OCI-LY3 (cell line): ENCODE measurements around the gene GNB5.
A peak's percentile ranks its signal among the peaks of the same experiment; 100 is the strongest.

Source experiments
- H2AFZ ChIP-seq: fragments of 200-600, 300-600 bp; shearing (Covaris generic); 2 replicates; pipeline ENCODE4 v1.6.0; 2014; ENCODE audit warnings: antibody characterized with exemption, low read depth, low read length
- H3K27ac ChIP-seq: fragments of 200-600, 300-600 bp; sonication (generic); 2 replicates; pipeline ENCODE4 v1.5.1; 2014; ENCODE audit warnings: mild to moderate bottlenecking, low read length, moderate library complexity, mixed read lengths
- H3K27me3 ChIP-seq: fragments of 200-600, 300-600 bp; sonication (generic); 2 replicates; pipeline ENCODE4 v1.6.1; 2014; ENCODE audit warnings: low read depth, low read length, mixed read lengths
- H3K36me3 ChIP-seq: fragments of 200-600, 300-600 bp; sonication (generic); replicated peaks from 2 replicates; pipeline ENCODE3; 2014; ENCODE audit warnings: low read depth, low read length, mixed read lengths
- H3K4me1 ChIP-seq: fragments of 300-600, 200-600 bp; sonication (generic); 2 replicates; pipeline ENCODE4 v1.6.1; 2014; ENCODE audit warnings: low read length, mixed read lengths
- H3K4me2 ChIP-seq: fragments of 200-600, 300-600 bp; sonication (generic); 2 replicates; pipeline ENCODE4 v1.6.1; 2014; ENCODE audit warnings: low read length, mixed read lengths
- H3K4me3 ChIP-seq: fragments of 300-600, 200-600 bp; sonication (generic); 2 replicates; pipeline ENCODE4 v1.5.1; 2014; ENCODE audit warnings: antibody characterized with exemption, mild to moderate bottlenecking, low read length, moderate library complexity
- H3K79me2 ChIP-seq: fragments of 300-600, 200-600 bp; shearing (Covaris generic); 2 replicates; pipeline ENCODE4 v1.6.1; 2014; ENCODE audit warnings: mild to moderate bottlenecking, low read length, mixed read lengths
- H3K9ac ChIP-seq: fragments of 300-600, 200-600 bp; shearing (Covaris generic); 2 replicates; pipeline ENCODE4 v1.6.0; 2014; ENCODE audit warnings: mild to moderate bottlenecking, low read length, moderate library complexity
- H3K9me3 ChIP-seq: fragments of 200-600, 300-600 bp; shearing (Covaris generic); 2 replicates; pipeline ENCODE4 v1.6.1; 2014; ENCODE audit warnings: low read length, mixed read lengths; ENCODE audit not compliant: insufficient read depth
- H4K20me1 ChIP-seq: fragments of 200-600, 300-600 bp; sonication (generic); 2 replicates; pipeline ENCODE4 v1.6.1; 2016; ENCODE audit warnings: low read length, mixed read lengths; ENCODE audit not compliant: insufficient read depth
- EZH2phosphoT487 ChIP-seq: fragments of 200-600 bp; shearing (Covaris generic); IDR thresholded peaks from 2 replicates; pipeline ENCODE4 v1.6.1; 2018; ENCODE audit warnings: antibody characterized with exemption, mixed run types, low read depth
- TF ChIP-seq, protein P1 (sequence below): fragments of 200-600, 300-600 bp; sonication (generic); IDR thresholded peaks from 2 replicates; pipeline ENCODE4 v1.5.1; 2014; ENCODE audit warnings: antibody characterized with exemption, low read length, low read depth

The GNB5 gene

GRCh38 chr15:52221730-52222129 is 30.5 kb upstream of the GNB5 start:
- peak overlapping the region; percentile 47 for H2AFZ ChIP-seq
- H4K20me1 ChIP-seq, result no peaks in the 10 kb centered on the region
- peak overlapping the region; percentile 87 for H3K9ac ChIP-seq
- no peaks in the 10 kb centered on the region for H3K79me2 ChIP-seq
- peak overlapping the region; percentile 95 for H3K4me2 ChIP-seq
- no peaks in the 10 kb centered on the region for H3K27me3 ChIP-seq
- TF ChIP-seq, protein P1, sequence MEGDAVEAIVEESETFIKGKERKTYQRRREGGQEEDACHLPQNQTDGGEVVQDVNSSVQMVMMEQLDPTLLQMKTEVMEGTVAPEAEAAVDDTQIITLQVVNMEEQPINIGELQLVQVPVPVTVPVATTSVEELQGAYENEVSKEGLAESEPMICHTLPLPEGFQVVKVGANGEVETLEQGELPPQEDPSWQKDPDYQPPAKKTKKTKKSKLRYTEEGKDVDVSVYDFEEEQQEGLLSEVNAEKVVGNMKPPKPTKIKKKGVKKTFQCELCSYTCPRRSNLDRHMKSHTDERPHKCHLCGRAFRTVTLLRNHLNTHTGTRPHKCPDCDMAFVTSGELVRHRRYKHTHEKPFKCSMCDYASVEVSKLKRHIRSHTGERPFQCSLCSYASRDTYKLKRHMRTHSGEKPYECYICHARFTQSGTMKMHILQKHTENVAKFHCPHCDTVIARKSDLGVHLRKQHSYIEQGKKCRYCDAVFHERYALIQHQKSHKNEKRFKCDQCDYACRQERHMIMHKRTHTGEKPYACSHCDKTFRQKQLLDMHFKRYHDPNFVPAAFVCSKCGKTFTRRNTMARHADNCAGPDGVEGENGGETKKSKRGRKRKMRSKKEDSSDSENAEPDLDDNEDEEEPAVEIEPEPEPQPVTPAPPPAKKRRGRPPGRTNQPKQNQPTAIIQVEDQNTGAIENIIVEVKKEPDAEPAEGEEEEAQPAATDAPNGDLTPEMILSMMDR, result no peak
- TF ChIP-seq EZH2phosphoT487, result no peak
- H3K27ac ChIP-seq, result peak overlapping the region; percentile 94
- peaks cover 86% of the 10 kb centered on the region for H3K4me1 ChIP-seq
- no peaks in the 10 kb centered on the region for H3K9me3 ChIP-seq
- no peaks in the 10 kb centered on the region for H3K36me3 ChIP-seq
- peak overlapping the region; percentile 74 for H3K4me3 ChIP-seq

DNA sequence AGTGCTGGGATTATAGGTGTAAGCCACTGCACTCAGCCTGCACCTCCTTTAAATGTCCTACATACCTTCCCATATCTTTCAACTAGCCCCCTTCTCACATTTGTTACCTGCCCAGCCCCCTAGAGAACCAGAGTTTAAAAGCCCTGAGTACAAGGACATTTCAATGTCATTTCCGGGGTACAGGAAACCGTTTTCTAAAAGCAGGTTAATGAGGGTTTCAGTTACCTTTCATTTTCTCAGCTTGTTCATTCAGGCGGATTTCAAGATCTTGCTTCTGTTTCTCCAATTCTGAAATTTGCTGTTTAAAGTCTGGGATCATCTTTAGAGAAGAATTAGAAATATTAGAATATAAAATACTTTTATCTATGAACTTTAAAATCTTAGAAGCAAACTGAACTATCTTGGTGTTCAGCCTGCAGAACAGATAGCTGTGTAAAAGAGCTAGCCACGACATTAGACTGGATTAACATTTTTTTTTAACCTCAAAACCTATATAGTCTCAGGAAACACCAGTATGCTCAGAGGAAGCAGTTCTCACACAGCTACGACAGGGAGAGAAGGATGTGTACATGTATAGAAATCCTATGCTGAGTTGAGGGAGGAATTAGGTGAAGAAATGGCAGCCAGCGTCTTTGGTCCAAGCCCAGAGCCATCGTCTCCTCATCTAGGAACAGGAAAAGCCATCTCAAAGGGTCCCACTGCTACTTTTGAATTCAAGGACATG is 29.9 kb upstream of the GNB5 start:
- Histone ChIP-seq H4K20me1 (no peaks in the 10 kb centered on the region), H3K27me3 (no peaks in the 10 kb centered on the region), H3K36me3 (no peaks in the 10 kb centered on the region), H3K4me2 (peak overlapping the region; percentile 95), H3K9ac (peak overlapping the region; percentile 87), H2AFZ (peak overlapping the region; percentile 47), H3K4me3 (peak overlapping the region; percentile 74), H3K4me1 (peaks cover 82% of the 10 kb centered on the region), H3K79me2 (no peaks in the 10 kb centered on the region), H3K9me3 (no peaks in the 10 kb centered on the region), H3K27ac (peak overlapping the region; percentile 94)
- TF ChIP-seq, protein P1, result no peak
- TF ChIP-seq EZH2phosphoT487, result no peak

- no peaks in the 10 kb centered on the region for H3K79me2 ChIP-seq
- H2AFZ ChIP-seq, result no peak overlapping the region
- H3K27me3 ChIP-seq, result no peaks in the 10 kb centered on the region
- no peaks in the 10 kb centered on the region for H4K20me1 ChIP-seq
- H3K36me3 ChIP-seq, result no peaks in the 10 kb centered on the region
- H3K4me2 ChIP-seq, result peak overlapping the region; percentile 95; the same call in 1 of the 2 replicates
- H3K9ac ChIP-seq, result no peak overlapping the region
- H3K4me3 ChIP-seq, result no peak overlapping the region
- no peak overlapping the region for H3K27ac ChIP-seq
- TF ChIP-seq EZH2phosphoT487, result no peak
- peaks cover 73% of the 10 kb centered on the region for H3K4me1 ChIP-seq
- no peaks in the 10 kb centered on the region for H3K9me3 ChIP-seq
These were observed 29.1 kb upstream of the GNB5 start for GRCh38 chr15:52220251-52220650.

- no peak overlapping the region for H3K27ac ChIP-seq
- no peak overlapping the region for H3K4me2 ChIP-seq
- H3K9me3 ChIP-seq, result no peaks in the 10 kb centered on the region
- no peak overlapping the region for H3K4me3 ChIP-seq
- TF ChIP-seq, protein P1, result no peak
- TF ChIP-seq EZH2phosphoT487, result no peak
- H3K4me1 ChIP-seq, result peaks cover 60% of the 10 kb centered on the region
- H3K27me3 ChIP-seq, result no peaks in the 10 kb centered on the region
- no peaks in the 10 kb centered on the region for H3K79me2 ChIP-seq
- H3K9ac ChIP-seq, result no peak overlapping the region
- no peaks in the 10 kb centered on the region for H3K36me3 ChIP-seq
- no peaks in the 10 kb centered on the region for H4K20me1 ChIP-seq
- no peak overlapping the region for H2AFZ ChIP-seq
These were observed 27.6 kb upstream of the GNB5 start for GRCh38 chr15:52218816-52219215.
